ENCODE measurements around the gene ISYNA1. TPM values are rescaled to one million over a fixed set of nuclear protein-coding genes. Genes with fewer than 3 reads are reported as not detected.
A peak's percentile ranks its signal among the peaks of the same experiment; 100 is the strongest.

Gene ISYNA1
- polyA plus RNA-seq, 3 donors = 3.7 TPM; not detected in 2

DNA sequence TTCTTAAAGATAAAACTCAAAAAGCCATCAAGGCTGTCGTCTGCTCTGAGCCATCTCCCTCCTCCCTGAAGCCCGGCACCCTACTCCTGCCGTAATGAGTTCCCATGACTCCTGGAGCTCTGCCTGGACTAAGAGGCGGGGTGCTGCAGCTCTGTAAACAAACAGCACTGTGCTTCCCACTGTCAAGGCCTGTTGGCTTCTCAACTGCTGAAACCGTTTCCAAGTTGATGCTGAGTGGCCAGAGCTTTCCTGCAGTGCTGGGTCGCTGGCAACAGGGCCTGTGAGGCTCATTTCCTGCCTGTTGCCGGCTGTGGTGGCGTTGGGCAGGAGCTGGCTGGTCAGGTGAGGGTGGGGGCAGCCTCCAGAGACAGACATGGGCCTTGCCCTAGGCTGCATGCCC lies 26.7 kb upstream of the ISYNA1 start:
- H4K20me1 ChIP-seq (ENCODE audit: insufficient read depth, low read length) = peaks cover 99% of the 10 kb centered on the region
- intact Hi-C loops (cut with micrococcal nuclease) = loop anchor here in 1 of 2 donors (1.0 to 5.0 kb wide), 2 partner anchors 8 to 123 kb away; partner anchors contain the start of gene REX1BD
- peaks cover 50% of the 10 kb centered on the region for H3K79me2 ChIP-seq (ENCODE audit: insufficient read depth, low read length)

DNA sequence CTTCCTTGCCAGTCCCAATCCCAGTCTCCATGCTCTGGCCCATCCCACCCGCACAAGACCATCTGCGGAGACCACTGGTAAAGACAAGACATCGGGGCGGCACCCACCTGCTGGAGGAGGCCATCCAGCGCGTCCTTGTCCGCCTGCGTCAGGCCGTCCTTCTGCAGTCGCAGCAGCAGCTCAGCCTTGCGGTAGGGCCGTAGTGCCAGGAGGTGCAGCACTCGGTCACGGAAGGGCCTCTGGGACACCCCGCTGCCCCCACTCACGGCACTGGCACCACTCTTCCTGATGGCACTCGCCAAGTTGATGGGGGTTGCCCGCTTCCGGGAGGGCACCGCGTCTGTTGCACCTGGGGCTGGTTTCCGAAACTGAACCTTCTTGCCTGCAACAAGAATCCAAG lies 23.5 kb upstream of the ISYNA1 start:
- peak overlapping the region in 2 of 7 donors; percentile 2 to 25 for H3K27ac Mint-ChIP-seq
- H3K4me3 ChIP-seq (replicated peaks in 1 of 3; ENCODE audit: low read depth in 2 of 3, low read length in 3 of 3) = no peak overlapping the region
- peaks cover 0 to 3% (median 0%) of the 10 kb centered on the region in 3 donors for H3K27me3 Mint-ChIP-seq (ENCODE audit: low read depth in 3 of 3)
- H3K4me1 ChIP-seq (ENCODE audit: control insufficient read depth in 1 of 2, insufficient read depth in 2 of 2, low read length in 2 of 2) = peaks cover 0 to 16% of the 10 kb centered on the region in 2 donors
- no peaks in the 10 kb centered on the region for H3K9me3 ChIP-seq (replicated peaks in 1 of 2; ENCODE audit: control insufficient read depth in 1 of 2, insufficient read depth in 1 of 2, low read length in 2 of 2)
- TF ChIP-seq, protein P1, sequence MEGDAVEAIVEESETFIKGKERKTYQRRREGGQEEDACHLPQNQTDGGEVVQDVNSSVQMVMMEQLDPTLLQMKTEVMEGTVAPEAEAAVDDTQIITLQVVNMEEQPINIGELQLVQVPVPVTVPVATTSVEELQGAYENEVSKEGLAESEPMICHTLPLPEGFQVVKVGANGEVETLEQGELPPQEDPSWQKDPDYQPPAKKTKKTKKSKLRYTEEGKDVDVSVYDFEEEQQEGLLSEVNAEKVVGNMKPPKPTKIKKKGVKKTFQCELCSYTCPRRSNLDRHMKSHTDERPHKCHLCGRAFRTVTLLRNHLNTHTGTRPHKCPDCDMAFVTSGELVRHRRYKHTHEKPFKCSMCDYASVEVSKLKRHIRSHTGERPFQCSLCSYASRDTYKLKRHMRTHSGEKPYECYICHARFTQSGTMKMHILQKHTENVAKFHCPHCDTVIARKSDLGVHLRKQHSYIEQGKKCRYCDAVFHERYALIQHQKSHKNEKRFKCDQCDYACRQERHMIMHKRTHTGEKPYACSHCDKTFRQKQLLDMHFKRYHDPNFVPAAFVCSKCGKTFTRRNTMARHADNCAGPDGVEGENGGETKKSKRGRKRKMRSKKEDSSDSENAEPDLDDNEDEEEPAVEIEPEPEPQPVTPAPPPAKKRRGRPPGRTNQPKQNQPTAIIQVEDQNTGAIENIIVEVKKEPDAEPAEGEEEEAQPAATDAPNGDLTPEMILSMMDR (IDR thresholded peaks at IDR 0.05) = no peak
- no peak overlapping the region for H3K27ac ChIP-seq (ENCODE audit: low read depth in 1 of 2, low read length in 2 of 2)
- intact Hi-C loops (cut with micrococcal nuclease) = loop anchor here in 1 of 2 donors (5.0 kb wide), 1 partner anchor 126 kb away; the partner anchor contains the start of gene REX1BD
- 97% methylated on average over 17 of the region's 22 CpGs for WGBS (ENCODE audit: insufficient coverage)
- peaks cover 100% of the 10 kb centered on the region for H4K20me1 ChIP-seq (ENCODE audit: insufficient read depth, low read length)
- H3K4me3 Mint-ChIP-seq = no peak overlapping the region
- H3K9ac ChIP-seq (ENCODE audit: insufficient read depth, low read length, poor library complexity, severe bottlenecking) = no peak overlapping the region
- H3K9me3 Mint-ChIP-seq = no peaks in the 10 kb centered on the region
- H2AFZ ChIP-seq (ENCODE audit: insufficient read depth, low read depth, low read length, poor library complexity, severe bottlenecking) = no peak overlapping the region
- H3K4me2 ChIP-seq (replicated peaks; ENCODE audit: extremely low read depth, low read length, poor library complexity, severe bottlenecking) = no peak overlapping the region
- peaks cover 81 to 100% of the 10 kb centered on the region in 2 donors for H3K36me3 ChIP-seq (replicated peaks in 1 of 2; ENCODE audit: control insufficient read depth in 1 of 2, insufficient read depth in 2 of 2, low read length in 2 of 2)
- no peak for DNase-seq
- peaks cover 80 to 97% of the 10 kb centered on the region in 2 donors for H3K36me3 Mint-ChIP-seq
- no peaks in the 10 kb centered on the region for H3K27me3 ChIP-seq (ENCODE audit: control insufficient read depth in 2 of 2, insufficient read depth in 2 of 2, low read length in 2 of 2)
- H3K4me1 Mint-ChIP-seq = peaks cover 14% of the 10 kb centered on the region
- peaks cover 20% of the 10 kb centered on the region for H3K79me2 ChIP-seq (ENCODE audit: insufficient read depth, low read length)

More for the DNA sequence above, 26.7 kb upstream of the ISYNA1 start:
- H3K9ac ChIP-seq (ENCODE audit: insufficient read depth, low read length, poor library complexity, severe bottlenecking) = no peak overlapping the region
- H3K4me1 ChIP-seq (ENCODE audit: control insufficient read depth in 1 of 2, insufficient read depth in 2 of 2, low read length in 2 of 2) = peaks cover 0 to 16% of the 10 kb centered on the region in 2 donors
- Mint-ChIP-seq H3K4me1 (peaks cover 25% of the 10 kb centered on the region), H3K27ac (peak overlapping the region in 3 of 7 donors; percentile 12 to 70 (median 42)), H3K27me3 (ENCODE audit: low read depth in 3 of 3) (peaks cover 0 to 3% (median 0%) of the 10 kb centered on the region in 3 donors), H3K4me3 (no peak overlapping the region), H3K36me3 (peaks cover 61 to 84% of the 10 kb centered on the region in 2 donors), H3K9me3 (peaks cover 0 to 2% (median 0%) of the 10 kb centered on the region in 7 donors)
- H3K36me3 ChIP-seq (replicated peaks in 1 of 2; ENCODE audit: control insufficient read depth in 1 of 2, insufficient read depth in 2 of 2, low read length in 2 of 2) = peaks cover 54 to 80% of the 10 kb centered on the region in 2 donors
- no peak overlapping the region for H3K4me3 ChIP-seq (replicated peaks in 1 of 3; ENCODE audit: low read depth in 2 of 3, low read length in 3 of 3)
- no peaks in the 10 kb centered on the region for H3K9me3 ChIP-seq (replicated peaks in 1 of 2; ENCODE audit: control insufficient read depth in 1 of 2, insufficient read depth in 1 of 2, low read length in 2 of 2)
- TF ChIP-seq, protein P1 (IDR thresholded peaks at IDR 0.05) = no peak
- no peak for DNase-seq
- no peak overlapping the region for H3K4me2 ChIP-seq (replicated peaks; ENCODE audit: extremely low read depth, low read length, poor library complexity, severe bottlenecking)
- H3K27ac ChIP-seq (ENCODE audit: low read depth in 1 of 2, low read length in 2 of 2) = no peak overlapping the region
- WGBS (ENCODE audit: insufficient coverage) = 42% methylated on average over 8 of the region's 8 CpGs
- H3K27me3 ChIP-seq (ENCODE audit: control insufficient read depth in 2 of 2, insufficient read depth in 2 of 2, low read length in 2 of 2) = no peaks in the 10 kb centered on the region
- no peak overlapping the region for H2AFZ ChIP-seq (ENCODE audit: insufficient read depth, low read depth, low read length, poor library complexity, severe bottlenecking)
